Lung (tissue), 12 donors: ENCODE data around the gene WNT8A. TPM values are rescaled to one million over a fixed set of nuclear protein-coding genes. Genes with fewer than 3 reads are reported as not detected.

Experiments used
- ATAC-seq: fragments of 200-7000 bp; cut with Tn5 transposase; one replicate; pipeline ENCODE4 v1.9.1; 2020; ENCODE audit warnings: moderate number of reproducible peaks; ENCODE audit not compliant: insufficient read depth, low FRiP score
- DNase-seq, 3 donors: peaks; one replicate each; pipeline ENCODE4 v3.0.0-alpha.2; 2013 to 2017
- H3K27ac ChIP-seq, 2 donors: one replicate each; pipeline ENCODE4 v1.5.1; 2013; ENCODE audit warnings: mild to moderate bottlenecking in 2 of 2, moderate library complexity in 2 of 2, control low read depth in 1 of 2, inconsistent platforms in 1 of 2, low read depth in 1 of 2, low read length in 1 of 2
- H3K27me3 ChIP-seq, 3 donors: one replicate each; pipeline ENCODE4 v1.5.1; 2013; ENCODE audit warnings: low read length in 2 of 3; ENCODE audit not compliant: control insufficient read depth in 3 of 3, insufficient read depth in 3 of 3
- H3K36me3 ChIP-seq, 4 donors: one replicate each; pipeline ENCODE4 v1.5.1; 2013; ENCODE audit warnings: low read length in 4 of 4, mild to moderate bottlenecking in 1 of 4, moderate library complexity in 1 of 4; ENCODE audit not compliant: control insufficient read depth in 4 of 4, insufficient read depth in 4 of 4
- H3K4me1 ChIP-seq, 5 donors: one replicate each; pipeline ENCODE4 v1.5.1; 2013; ENCODE audit warnings: low read length in 5 of 5, mild to moderate bottlenecking in 2 of 5, moderate library complexity in 1 of 5; ENCODE audit not compliant: control insufficient read depth in 5 of 5, insufficient read depth in 5 of 5
- H3K4me3 ChIP-seq: one replicate; pipeline ENCODE4 v1.5.1; 2013; ENCODE audit warnings: mild to moderate bottlenecking, control low read depth, moderate library complexity
- H3K9ac ChIP-seq, 2 donors: one replicate each; pipeline ENCODE4 v1.5.1; 2013; ENCODE audit warnings: low read length in 2 of 2, control low read depth in 1 of 2; ENCODE audit not compliant: insufficient read depth in 1 of 2
- H3K9me3 ChIP-seq, 4 donors: one replicate each; pipeline ENCODE4 v1.5.1; 2013; ENCODE audit warnings: low read length in 3 of 4, mild to moderate bottlenecking in 1 of 4, moderate library complexity in 1 of 4; ENCODE audit not compliant: control insufficient read depth in 4 of 4, insufficient read depth in 3 of 4
- CTCF ChIP-seq: IDR thresholded peaks from 2 replicates; pipeline ENCODE4 v1.5.1; 2012; ENCODE audit warnings: mild to moderate bottlenecking; ENCODE audit errors: control extremely low read depth, extremely low read depth
- WGBS, 2 donors: extraction: QIAGEN DNeasy Blood & Tissue Kit; methylation state at CpG; one replicate each; pipeline ENCODE4 v1.1.7; 2013; 5-methylcytosine and 5-hydroxymethylcytosine counted together
- polyA plus RNA-seq, 2 donors: library from polyadenylated mRNA; stranded (reverse); fragments of 200-250 nt; gene quantifications; one replicate each; pipeline ENCODE4 v1.2.1, GENCODE V29; 2013
- total RNA-seq, 2 donors: library from RNA; depleted of rRNA in 1 of 2; stranded (reverse); fragments of >200 nt in 1 of 2; gene quantifications; one replicate each; pipeline ENCODE4 v1.2.1, GENCODE V29; 2014 to 2021
- donor health status: control.
- donor health status: control.
- donor health status: Bipolar disorder and iron deficiency.
- donor health status: healthy.
- donor health status: DM: yes; HTN: yes; CAD: no.

The WNT8A gene
- total and polyA plus RNA-seq, 4 donors = not detected

GRCh38 chr5:138102454-138103318, 18.9 kb downstream of the WNT8A start:
- TF ChIP-seq CTCF = no peak
- WGBS, 2 donors = 67 to 75% methylated on average over 7 of the region's 7 CpGs
- H3K36me3 ChIP-seq = no peaks in the 10 kb centered on the region
- H3K9ac ChIP-seq = no peak overlapping the region
- no peaks in the 10 kb centered on the region for H3K9me3 ChIP-seq
- no peak for DNase-seq
- no peak for ATAC-seq
- H3K4me1 ChIP-seq = peaks cover 0 to 4% (median 0%) of the 10 kb centered on the region in 5 donors
- no peak overlapping the region for H3K4me3 ChIP-seq
- no peaks in the 10 kb centered on the region for H3K27me3 ChIP-seq
- H3K27ac ChIP-seq = no peak overlapping the region

GRCh38 chr5:138103319-138103637, 19.4 kb downstream of the WNT8A start:
- no peaks in the 10 kb centered on the region for H3K9me3 ChIP-seq
- H3K36me3 ChIP-seq = no peaks in the 10 kb centered on the region
- H3K4me1 ChIP-seq = peaks cover 0 to 7% (median 0%) of the 10 kb centered on the region in 5 donors
- no peak overlapping the region for H3K4me3 ChIP-seq
- TF ChIP-seq CTCF = no peak
- ATAC-seq (no peak), DNase-seq (no peak)
- WGBS, 2 donors = 25 to 37% methylated on average over 3 of the region's 3 CpGs
- H3K27me3 ChIP-seq = no peaks in the 10 kb centered on the region
- no peak overlapping the region for H3K27ac ChIP-seq
- no peak overlapping the region for H3K9ac ChIP-seq

GRCh38 chr5:138105709-138106108, 21.9 kb downstream of the WNT8A start:
- WGBS, 2 donors = 89 to 93% methylated on average over 6 of the region's 6 CpGs
- H3K9ac ChIP-seq = no peak overlapping the region
- H3K27me3 ChIP-seq = no peaks in the 10 kb centered on the region
- ATAC-seq = no peak
- H3K4me3 ChIP-seq = no peak overlapping the region
- no peaks in the 10 kb centered on the region for H3K9me3 ChIP-seq
- DNase-seq = no peak
- no peaks in the 10 kb centered on the region for H3K36me3 ChIP-seq
- no peak overlapping the region for H3K27ac ChIP-seq
- no peak for TF ChIP-seq CTCF
- H3K4me1 ChIP-seq = peaks cover 0 to 14% (median 0%) of the 10 kb centered on the region in 5 donors
